ENCODE data around the gene ESPL1.

Gene ESPL1

DNA sequence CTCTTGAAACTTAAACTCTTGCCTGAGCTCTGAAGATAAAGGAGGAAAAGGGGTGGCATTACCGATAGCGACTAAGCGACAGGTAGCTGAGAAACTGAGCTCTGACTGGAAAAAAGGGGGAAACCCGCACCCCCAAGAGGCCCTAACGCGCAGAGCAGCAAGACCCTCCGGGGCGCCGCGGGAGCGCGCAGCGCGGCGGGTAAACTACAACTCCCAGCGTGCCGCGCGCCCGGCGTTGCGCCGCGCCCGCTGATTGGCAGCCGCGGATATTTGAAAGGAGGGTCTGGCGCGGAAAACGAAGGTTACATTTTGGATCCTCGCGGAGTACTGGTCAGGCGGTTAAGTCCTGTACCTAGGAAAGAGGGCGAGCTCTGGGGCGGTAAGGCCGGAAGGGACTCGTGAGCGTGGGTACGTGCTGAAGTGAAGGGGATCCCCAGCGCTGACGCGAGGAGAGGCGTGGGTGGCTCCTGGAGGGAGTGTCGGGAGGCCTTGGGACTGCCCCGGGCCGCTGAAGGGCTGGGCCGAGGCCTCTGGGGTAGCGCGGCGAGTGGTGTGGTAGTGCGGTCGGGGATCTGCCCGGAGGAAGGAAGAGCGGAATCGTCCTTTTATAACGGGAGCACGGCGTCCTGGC is at the start of gene ESPL1:
Gene ESPL1, plus strand, starts transcription at position 301 of the 631 bp plus-strand sequence. CDS start 468 bp downstream, outside the sequence.
- peaks cover 2% of the 10 kb centered on the region; the same call in 1 of the 2 replicates for H3K36me3 ChIP-seq (ENCODE audit: insufficient read depth, low read length)
- H3K9me3 ChIP-seq (ENCODE audit: control insufficient read depth, insufficient read depth, low read length), result no peaks in the 10 kb centered on the region
- H3K4me1 ChIP-seq (ENCODE audit: insufficient read depth, low read length), result no peaks in the 10 kb centered on the region
- peak within 1 kb of the TSS; percentile 70 for H3K9ac ChIP-seq (ENCODE audit: low read depth, low read length)

- Histone ChIP-seq H3K9me3 (ENCODE audit: control insufficient read depth, insufficient read depth, low read length) (no peaks in the 10 kb centered on the region), H3K36me3 (ENCODE audit: insufficient read depth, low read length) (no peaks in the 10 kb centered on the region), H3K9ac (ENCODE audit: low read depth, low read length) (peak overlapping the region; percentile 52; the same call in 1 of the 2 replicates), H3K4me1 (ENCODE audit: insufficient read depth, low read length) (peaks cover 50% of the 10 kb centered on the region)
Observed at GRCh38 chr12:53218551-53219291, 49.4 kb upstream of the ESPL1 start.

DNA sequence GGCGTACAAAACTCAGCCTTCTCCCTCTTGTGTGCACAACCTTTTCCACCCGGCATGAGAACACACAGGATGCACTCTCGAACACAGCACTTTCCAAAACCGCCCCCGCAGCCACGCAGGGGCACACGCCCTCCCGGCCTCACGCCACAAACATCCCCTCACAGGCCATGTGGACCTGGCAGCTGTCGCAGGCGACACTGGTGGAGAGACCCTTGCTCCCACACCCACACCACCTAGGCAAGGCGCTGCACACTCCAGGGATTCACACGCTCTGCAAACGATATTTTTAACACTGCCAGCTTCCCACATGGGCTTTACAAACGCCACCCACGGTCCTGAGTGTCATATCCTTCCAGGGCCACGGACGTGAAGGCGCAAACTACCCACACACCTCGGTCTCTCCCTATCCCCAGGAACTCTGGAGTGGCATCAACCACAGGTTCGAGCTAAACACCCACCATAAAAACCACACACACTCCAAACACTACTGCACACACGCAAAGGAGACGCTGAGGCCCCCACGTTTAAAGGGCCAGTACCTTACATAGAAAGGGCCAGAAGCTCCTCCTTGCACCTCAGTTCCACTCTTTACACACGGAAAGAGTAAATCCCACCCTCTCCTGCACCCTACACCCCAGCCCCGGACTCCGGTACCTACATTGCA is 48.7 kb upstream of the ESPL1 start:
- H3K4me1 ChIP-seq (ENCODE audit: insufficient read depth, low read length), result peaks cover 50% of the 10 kb centered on the region
- H3K36me3 ChIP-seq (ENCODE audit: insufficient read depth, low read length), result no peaks in the 10 kb centered on the region
- H3K9ac ChIP-seq (ENCODE audit: low read depth, low read length), result peak overlapping the region; percentile 52; the same call in 1 of the 2 replicates
- no peaks in the 10 kb centered on the region for H3K9me3 ChIP-seq (ENCODE audit: control insufficient read depth, insufficient read depth, low read length)

DNA sequence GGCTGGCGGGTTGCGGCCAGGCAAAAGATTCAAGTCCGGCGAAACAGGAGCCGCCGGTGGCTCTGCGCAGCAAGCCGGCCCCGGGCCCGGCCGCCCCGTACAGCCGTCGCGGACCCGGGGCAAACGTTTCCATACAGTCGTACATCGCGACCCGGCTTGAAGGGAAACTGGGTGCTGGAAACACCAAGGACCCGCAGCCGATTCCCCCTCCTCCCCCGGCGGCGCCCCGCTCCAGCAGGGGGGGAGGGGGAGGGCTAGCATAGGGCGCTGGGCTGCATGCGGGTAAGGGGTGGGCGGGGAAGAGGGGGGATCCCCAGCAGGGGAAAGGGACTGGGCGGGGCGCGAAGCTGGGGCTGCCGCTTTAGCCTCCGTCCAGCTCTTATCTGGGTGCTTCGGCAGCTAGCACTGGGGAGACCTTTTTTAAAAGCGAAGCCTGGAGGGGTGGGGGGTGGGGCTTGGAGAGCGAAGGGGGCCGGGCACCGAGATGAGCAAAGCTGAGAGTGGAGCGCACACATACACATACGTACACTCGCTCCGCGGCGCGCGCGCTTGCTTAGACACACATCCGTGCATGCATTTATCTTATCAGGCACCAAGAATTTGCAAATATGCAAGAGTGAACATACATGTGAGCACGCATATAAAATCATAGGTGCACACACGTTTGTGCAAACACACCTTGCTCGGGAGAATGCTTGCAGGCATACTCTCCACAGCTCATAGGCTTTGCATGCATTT is 48.0 kb upstream of the ESPL1 start:
- H3K9ac ChIP-seq (ENCODE audit: low read depth, low read length), result peak overlapping the region; percentile 52; the same call in 1 of the 2 replicates
- H3K9me3 ChIP-seq (ENCODE audit: control insufficient read depth, insufficient read depth, low read length), result no peaks in the 10 kb centered on the region
- no peaks in the 10 kb centered on the region for H3K36me3 ChIP-seq (ENCODE audit: insufficient read depth, low read length)
- H3K4me1 ChIP-seq (ENCODE audit: insufficient read depth, low read length), result peaks cover 49% of the 10 kb centered on the region

GRCh38 chr12:53220694-53221202 is 47.4 kb upstream of the ESPL1 start:
- H3K36me3 ChIP-seq (ENCODE audit: insufficient read depth, low read length), result no peaks in the 10 kb centered on the region
- H3K9me3 ChIP-seq (ENCODE audit: control insufficient read depth, insufficient read depth, low read length), result no peaks in the 10 kb centered on the region
- H3K9ac ChIP-seq (ENCODE audit: low read depth, low read length), result peak overlapping the region; percentile 52
- peaks cover 49% of the 10 kb centered on the region for H3K4me1 ChIP-seq (ENCODE audit: insufficient read depth, low read length)

GRCh38 chr12:53221203-53222080 is 46.7 kb upstream of the ESPL1 start:
- peak overlapping the region; percentile 52 for H3K9ac ChIP-seq (ENCODE audit: low read depth, low read length)
- H3K9me3 ChIP-seq (ENCODE audit: control insufficient read depth, insufficient read depth, low read length), result no peaks in the 10 kb centered on the region
- peaks cover 44% of the 10 kb centered on the region for H3K4me1 ChIP-seq (ENCODE audit: insufficient read depth, low read length)
- no peaks in the 10 kb centered on the region for H3K36me3 ChIP-seq (ENCODE audit: insufficient read depth, low read length)

- Histone ChIP-seq H3K9me3 (ENCODE audit: control insufficient read depth, insufficient read depth, low read length) (no peaks in the 10 kb centered on the region), H3K4me1 (ENCODE audit: insufficient read depth, low read length) (peaks cover 42% of the 10 kb centered on the region), H3K36me3 (ENCODE audit: insufficient read depth, low read length) (no peaks in the 10 kb centered on the region), H3K9ac (ENCODE audit: low read depth, low read length) (peak overlapping the region; percentile 33; the same call in 1 of the 2 replicates)
Observed at GRCh38 chr12:53222170-53222721, 45.9 kb upstream of the ESPL1 start.

DNA sequence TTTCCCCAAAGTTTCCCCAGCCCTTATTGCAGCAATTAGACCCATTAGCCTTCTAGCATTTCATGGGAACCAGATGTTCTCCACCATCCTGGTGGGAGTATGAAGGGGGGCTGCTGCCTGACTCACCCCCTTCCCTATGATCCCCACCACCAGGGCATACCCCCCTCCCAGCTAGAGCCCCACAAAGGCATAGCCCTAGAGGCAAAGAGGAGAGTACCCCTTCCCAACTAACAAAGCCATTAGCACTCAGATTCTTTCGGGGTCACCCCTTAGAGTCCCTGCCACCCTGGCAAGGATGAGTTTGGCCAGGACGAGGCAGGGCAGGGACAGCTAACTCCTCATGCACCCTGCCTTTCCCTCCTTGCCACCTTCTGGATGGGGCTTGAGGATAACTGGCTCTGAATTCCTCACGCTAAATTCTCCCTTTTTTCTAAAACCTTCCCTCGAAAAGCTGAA is 45.3 kb upstream of the ESPL1 start:
- no peaks in the 10 kb centered on the region for H3K36me3 ChIP-seq (ENCODE audit: insufficient read depth, low read length)
- H3K4me1 ChIP-seq (ENCODE audit: insufficient read depth, low read length), result peaks cover 41% of the 10 kb centered on the region
- no peak overlapping the region; the same call in 1 of the 2 replicates for H3K9ac ChIP-seq (ENCODE audit: low read depth, low read length)
- H3K9me3 ChIP-seq (ENCODE audit: control insufficient read depth, insufficient read depth, low read length), result no peaks in the 10 kb centered on the region

DNA sequence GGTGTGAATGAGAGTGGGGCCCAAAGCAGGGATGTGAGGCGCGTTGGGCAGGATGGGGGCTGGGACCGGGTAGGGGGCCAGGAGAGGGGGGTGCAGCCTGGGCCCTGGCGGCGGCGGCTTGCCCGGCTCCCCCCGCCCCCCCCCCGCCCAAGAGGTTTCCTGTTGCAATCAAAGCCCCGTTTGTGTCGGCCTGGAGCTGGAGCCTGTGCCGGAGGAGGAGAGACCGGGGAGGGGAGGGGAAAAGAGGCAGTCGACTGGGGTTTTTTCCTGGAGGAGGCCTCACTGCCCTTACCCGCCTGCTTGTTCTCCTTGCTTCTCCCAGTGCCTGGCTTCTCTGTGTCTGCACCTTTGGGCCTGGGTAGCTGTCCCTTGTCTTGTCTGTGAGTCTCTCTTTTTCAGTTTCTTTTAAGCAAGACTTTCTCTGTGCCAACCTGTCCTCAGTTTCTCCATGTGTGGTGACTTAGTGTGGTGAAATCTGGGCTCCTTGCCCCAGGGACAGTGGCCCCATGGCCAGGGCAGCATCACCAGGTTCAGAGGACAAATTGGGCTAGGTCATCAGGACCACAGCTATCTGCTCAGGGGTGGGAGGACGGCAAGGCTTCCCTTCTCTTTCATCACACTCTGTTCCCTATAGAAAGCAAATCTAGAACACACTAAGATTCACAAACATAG is 44.6 kb upstream of the ESPL1 start:
- H3K36me3 ChIP-seq (ENCODE audit: insufficient read depth, low read length), result no peaks in the 10 kb centered on the region
- H3K4me1 ChIP-seq (ENCODE audit: insufficient read depth, low read length), result peaks cover 34% of the 10 kb centered on the region
- H3K9me3 ChIP-seq (ENCODE audit: control insufficient read depth, insufficient read depth, low read length), result no peaks in the 10 kb centered on the region
- peak overlapping the region; percentile 29; the same call in 1 of the 2 replicates for H3K9ac ChIP-seq (ENCODE audit: low read depth, low read length)

GRCh38 chr12:53224061-53224896 is 43.8 kb upstream of the ESPL1 start:
- Histone ChIP-seq H3K36me3 (ENCODE audit: insufficient read depth, low read length) (no peaks in the 10 kb centered on the region), H3K9ac (ENCODE audit: low read depth, low read length) (no peak overlapping the region), H3K4me1 (ENCODE audit: insufficient read depth, low read length) (peaks cover 34% of the 10 kb centered on the region), H3K9me3 (ENCODE audit: control insufficient read depth, insufficient read depth, low read length) (no peaks in the 10 kb centered on the region)

DNA sequence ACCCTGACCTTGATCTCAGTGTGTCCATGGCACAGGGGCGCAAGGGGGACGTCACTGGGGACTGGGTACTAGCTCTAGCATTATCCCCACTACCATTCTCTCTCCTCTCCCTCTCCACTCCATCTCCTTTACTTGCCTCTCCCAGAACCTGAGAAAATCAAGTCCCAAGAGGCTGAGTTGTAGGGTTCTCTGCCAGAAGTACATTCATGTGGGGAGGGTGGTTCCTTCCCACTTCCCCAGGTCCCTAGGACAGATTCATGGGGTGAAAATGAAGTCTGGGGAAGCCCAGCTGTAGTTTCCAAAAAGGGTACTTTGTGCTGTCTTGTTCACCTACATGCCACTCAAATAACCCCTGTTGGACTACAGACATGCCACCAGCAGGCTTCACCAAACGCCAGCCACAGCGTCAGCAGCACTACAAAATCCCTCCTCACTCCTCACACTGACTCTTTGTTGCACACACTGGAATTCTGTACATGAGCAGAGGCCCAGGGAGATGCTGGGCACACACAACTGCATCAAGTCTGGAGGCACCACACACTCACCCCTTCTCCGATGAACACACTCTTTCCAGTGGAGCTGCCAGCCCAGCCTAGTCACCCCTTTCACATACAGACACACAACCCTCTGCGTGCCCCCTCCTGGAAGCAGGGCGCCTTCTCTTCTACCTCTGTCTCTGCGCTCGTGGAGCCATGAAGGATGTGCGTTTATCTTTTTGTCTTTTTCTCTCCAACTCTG is 43.0 kb upstream of the ESPL1 start:
- H3K9ac ChIP-seq (ENCODE audit: low read depth, low read length), result no peak overlapping the region
- no peaks in the 10 kb centered on the region for H3K36me3 ChIP-seq (ENCODE audit: insufficient read depth, low read length)
- H3K4me1 ChIP-seq (ENCODE audit: insufficient read depth, low read length), result peaks cover 34% of the 10 kb centered on the region
- H3K9me3 ChIP-seq (ENCODE audit: control insufficient read depth, insufficient read depth, low read length), result no peaks in the 10 kb centered on the region

All from ES-I3 (cell line).